Activated T-cell treated with anti-CD3 and anti-CD28 coated beads, Interleukin-2, amount 50 U/mL, for 24 hours (primary cell): ENCODE measurements around the gene PLEKHA8.

ENCODE experiments used
- DNase-seq: peaks from one replicate; pipeline ENCODE4 v3.0.0-alpha.2; 2020
- H3K27ac Mint-ChIP-seq: 2 replicates; pipeline ENCODE4 v1.8.0; 2020; ENCODE audit warnings: mild to moderate bottlenecking, mixed read lengths
- H3K27me3 Mint-ChIP-seq: 2 replicates; pipeline ENCODE4 v1.8.0; 2020; ENCODE audit warnings: mixed read lengths
- H3K36me3 Mint-ChIP-seq: 2 replicates; pipeline ENCODE4 v1.8.0; 2020; ENCODE audit warnings: low read depth, mixed read lengths
- H3K4me1 Mint-ChIP-seq: 2 replicates; pipeline ENCODE4 v1.8.0; 2020; ENCODE audit warnings: low read depth, mixed read lengths
- H3K4me3 Mint-ChIP-seq: 2 replicates; pipeline ENCODE4 v1.8.0; 2020; ENCODE audit warnings: mild to moderate bottlenecking, moderate library complexity, mixed read lengths
- H3K9me3 Mint-ChIP-seq: 2 replicates; pipeline ENCODE4 v1.8.0; 2020; ENCODE audit warnings: mixed read lengths

Gene PLEKHA8

DNA sequence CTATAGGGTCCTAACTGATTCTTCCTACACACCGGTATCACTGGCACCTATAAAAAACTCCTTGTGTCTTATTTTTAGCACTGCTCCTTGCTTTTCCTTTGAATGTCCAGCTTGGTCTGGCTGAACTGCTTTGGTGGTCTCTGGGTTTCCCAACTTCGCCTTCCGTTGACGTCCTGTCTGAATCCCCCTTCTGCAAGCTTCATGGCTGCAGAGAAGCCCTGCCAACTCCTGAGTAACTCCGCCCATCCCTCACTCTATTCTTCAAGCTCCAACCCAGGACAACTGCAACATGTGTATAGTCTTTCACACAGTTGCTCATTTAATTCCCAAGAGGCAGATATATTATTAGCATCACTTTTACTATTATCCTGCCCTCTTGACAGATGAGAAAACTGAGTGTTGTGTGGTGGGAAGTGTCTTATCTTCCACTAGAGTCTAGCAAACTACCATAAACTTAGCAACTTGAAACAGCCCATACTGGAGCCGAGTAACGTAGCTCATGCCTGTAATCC, 147.5 kb downstream of the PLEKHA8 start:
- Mint-ChIP-seq H3K4me1 (peaks cover 3% of the 10 kb centered on the region), H3K27me3 (no peaks in the 10 kb centered on the region), H3K27ac (no peak overlapping the region), H3K36me3 (no peaks in the 10 kb centered on the region), H3K4me3 (no peak overlapping the region), H3K9me3 (no peaks in the 10 kb centered on the region)
- DNase-seq: no peak

DNA sequence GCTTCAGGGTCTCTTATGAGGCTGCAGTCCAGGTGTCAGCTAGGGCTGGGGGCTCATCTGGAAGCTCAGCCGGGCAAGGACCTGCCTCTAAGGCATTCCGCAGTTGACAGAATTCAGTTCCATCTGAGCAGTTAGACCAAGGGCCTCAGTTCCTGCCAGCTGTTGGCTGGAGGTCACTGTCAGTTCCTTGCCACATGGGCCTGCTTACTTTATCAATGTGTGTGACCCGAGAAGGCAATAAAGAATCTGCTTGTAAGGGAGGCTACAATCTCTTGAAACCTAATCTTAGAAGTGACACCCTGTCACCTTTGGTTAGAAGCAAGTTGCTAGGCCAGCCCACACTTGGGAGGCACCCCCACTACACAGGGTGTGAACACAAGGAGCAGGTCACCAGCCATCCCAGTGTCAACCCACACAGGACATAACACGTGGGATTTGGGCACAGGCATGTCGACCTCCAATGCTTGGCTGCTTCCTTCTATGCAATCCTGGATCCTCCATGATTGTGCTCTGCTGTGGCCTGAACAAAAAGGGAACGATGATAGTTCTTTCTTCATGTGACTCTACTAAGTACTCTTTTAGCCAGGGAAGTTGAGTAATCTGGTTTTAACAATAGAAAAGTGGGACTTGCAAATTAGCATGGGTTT, 148.4 kb downstream of the PLEKHA8 start:
- Mint-ChIP-seq H3K36me3 (no peaks in the 10 kb centered on the region), H3K27ac (no peak overlapping the region), H3K4me1 (peaks cover 3% of the 10 kb centered on the region), H3K4me3 (no peak overlapping the region), H3K9me3 (no peaks in the 10 kb centered on the region), H3K27me3 (no peaks in the 10 kb centered on the region)
- DNase-seq: no peak

DNA sequence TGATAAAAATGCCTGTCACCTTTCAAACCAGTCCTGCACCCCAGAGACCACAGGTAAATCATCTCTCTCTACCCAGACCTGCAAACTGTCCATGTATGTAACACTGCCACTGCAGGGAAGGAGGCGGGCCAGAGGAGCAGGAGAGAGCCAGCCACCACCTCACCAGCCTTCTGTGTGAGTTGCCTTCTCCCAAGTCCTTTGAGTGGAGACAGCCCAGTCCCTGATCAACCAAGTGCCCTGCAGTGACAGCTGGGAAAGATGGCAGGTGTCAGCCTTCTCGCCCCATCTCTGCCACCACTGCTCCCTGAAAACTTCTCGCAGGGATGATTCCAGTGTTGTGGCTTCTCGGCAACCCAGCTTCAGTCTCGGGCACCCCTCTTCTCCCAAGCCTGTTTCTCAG, 149.0 kb downstream of the PLEKHA8 start:
- H3K4me3 Mint-ChIP-seq: no peak overlapping the region

DNA sequence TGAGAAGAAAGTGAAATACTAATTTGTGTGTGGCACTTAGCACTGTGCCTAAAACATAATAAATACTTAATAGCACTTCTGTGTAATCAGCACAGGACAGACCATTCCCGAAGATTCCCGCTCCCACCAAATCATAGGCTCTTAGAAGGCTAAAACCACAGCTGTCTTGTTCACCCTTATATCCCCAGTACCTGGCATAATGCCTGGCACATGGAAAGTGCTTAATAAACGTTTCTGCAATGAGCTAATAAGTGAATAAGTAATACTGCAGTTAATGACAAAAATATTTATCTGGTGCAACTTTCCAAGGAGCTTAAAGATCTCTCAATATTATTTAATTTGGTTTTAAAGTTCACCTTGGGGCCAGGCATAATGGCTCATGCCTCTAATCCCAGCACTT, 149.8 kb downstream of the PLEKHA8 start:
- no peak for DNase-seq
- H3K4me3 Mint-ChIP-seq: no peak overlapping the region
- no peak overlapping the region for H3K27ac Mint-ChIP-seq
- H3K27me3 Mint-ChIP-seq: no peaks in the 10 kb centered on the region
- H3K36me3 Mint-ChIP-seq: no peaks in the 10 kb centered on the region
- H3K4me1 Mint-ChIP-seq: peaks cover 3% of the 10 kb centered on the region
- no peaks in the 10 kb centered on the region for H3K9me3 Mint-ChIP-seq

More for the DNA sequence above, 149.0 kb downstream of the PLEKHA8 start:
- no peaks in the 10 kb centered on the region for H3K36me3 Mint-ChIP-seq
- no peak for DNase-seq
- H3K27ac Mint-ChIP-seq: no peak overlapping the region
- H3K9me3 Mint-ChIP-seq: no peaks in the 10 kb centered on the region
- H3K27me3 Mint-ChIP-seq: no peaks in the 10 kb centered on the region
- H3K4me1 Mint-ChIP-seq: peaks cover 3% of the 10 kb centered on the region

DNA sequence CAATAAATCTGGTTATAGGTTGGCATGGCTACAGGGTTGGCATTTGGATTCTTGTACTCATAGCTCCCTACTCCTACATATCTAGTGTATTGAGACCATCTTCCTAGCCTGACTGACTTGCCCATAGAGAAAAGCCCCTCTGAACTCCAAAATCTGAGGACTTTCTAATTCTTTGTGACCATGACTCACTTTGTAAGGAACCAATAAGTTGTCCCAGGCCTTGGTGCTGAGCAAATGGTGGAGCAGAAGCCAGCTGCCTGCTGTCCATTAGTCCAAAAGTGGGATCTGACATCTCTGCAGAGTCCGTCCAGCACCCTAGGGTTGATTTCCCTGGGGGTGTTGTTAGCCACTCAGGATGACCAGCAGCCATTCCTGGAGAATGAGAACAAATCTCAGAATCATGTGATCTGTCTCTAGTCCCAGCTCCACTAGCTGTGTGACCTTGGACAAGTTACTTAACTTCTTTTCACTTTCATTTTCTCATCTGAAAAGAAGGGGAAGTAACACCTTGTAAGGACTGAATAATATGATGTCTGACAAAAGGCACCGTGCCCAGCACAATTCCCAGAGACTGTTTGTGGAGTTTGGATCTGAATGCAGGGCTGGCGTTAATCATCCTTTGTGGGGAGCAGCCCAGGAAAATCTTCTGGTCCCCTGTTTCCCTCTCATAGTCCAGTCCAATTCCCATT, 150.7 kb downstream of the PLEKHA8 start:
- Mint-ChIP-seq H3K27ac (no peak overlapping the region), H3K27me3 (no peaks in the 10 kb centered on the region), H3K9me3 (no peaks in the 10 kb centered on the region), H3K4me3 (no peak overlapping the region), H3K36me3 (no peaks in the 10 kb centered on the region), H3K4me1 (peaks cover 3% of the 10 kb centered on the region)
- DNase-seq: no peak
